H1 (cell line): ENCODE data around the gene IRGQ. TPM values are rescaled to one million over a fixed set of nuclear protein-coding genes. Genes with fewer than 3 reads are reported as not detected.

Experiments
- CTCF ChIA-PET: fragments of 300-600 bp; sonication (Branson Sonifier 250); formaldehyde crosslinking; loops from one replicate; lab custom pipeline; 2021; ENCODE audit not compliant: partially characterized antibody; lab: Charles Lee
- POLR2A ChIA-PET: fragments of 300-600 bp; sonication (Branson Sonifier 250); formaldehyde crosslinking; loops from one replicate; lab custom pipeline; 2021; ENCODE audit warnings: inconsistent platforms; ENCODE audit not compliant: partially characterized antibody; lab: Charles Lee
- DNase-seq, 2 experiments: peaks; one replicate each; pipeline versions ENCODE4 v3.0.0 to v3.0.0-alpha.2; 2010 to 2022; ENCODE audit warnings: low spot score in 2 of 2, low read depth in 1 of 2, mixed read lengths in 1 of 2
- FAIRE-seq: peaks from 2 replicates; lab custom pipeline; 2011; peaks lifted over from hg19 to GRCh38; lab: Jason Lieb, UNC
- H2AFZ ChIP-seq: 2 replicates; pipeline ENCODE4 v1.8.1; 2012; ENCODE audit warnings: low read length, inconsistent platforms
- H2AK5ac ChIP-seq: 2 replicates; pipeline ENCODE4 v1.6.1; 2013; ENCODE audit warnings: low read depth, low read length
- H2BK120ac ChIP-seq: replicated peaks from 2 replicates; pipeline ENCODE3; 2013; ENCODE audit warnings: low read depth, low read length, inconsistent platforms
- H2BK12ac ChIP-seq: 2 replicates; pipeline ENCODE4 v1.6.1; 2013; ENCODE audit warnings: low read depth, low read length
- H2BK15ac ChIP-seq: 2 replicates; pipeline ENCODE4 v1.6.1; 2013; ENCODE audit warnings: low read length
- H2BK20ac ChIP-seq: 2 replicates; pipeline ENCODE4 v1.6.1; 2013; ENCODE audit warnings: low read length
- H2BK5ac ChIP-seq: 2 replicates; pipeline ENCODE4 v1.6.1; 2013; ENCODE audit warnings: low read depth, low read length
- H3K14ac ChIP-seq: 2 replicates; pipeline ENCODE4 v1.6.1; 2013; ENCODE audit warnings: inconsistent platforms; ENCODE audit not compliant: insufficient read length
- H3K18ac ChIP-seq: 2 replicates; pipeline ENCODE4 v1.6.1; 2013; ENCODE audit warnings: low read length; ENCODE audit errors: extremely low read depth
- H3K23ac ChIP-seq: 2 replicates; pipeline ENCODE4 v1.6.1; 2013; ENCODE audit warnings: inconsistent platforms; ENCODE audit not compliant: insufficient read length
- H3K23me2 ChIP-seq: 2 replicates; pipeline ENCODE4 v1.6.1; 2013; ENCODE audit warnings: low read depth, low read length
- H3K27ac ChIP-seq: 2 replicates; pipeline ENCODE4 v1.6.1; 2011; ENCODE audit warnings: low read depth, low read length, inconsistent platforms
- H3K27me3 ChIP-seq, 4 experiments: replicated peaks in 1 of 4; 1 replicate in 1 of 4; 2 replicates in 3 of 4; pipeline versions ENCODE4 v1.6.1 to v1.8.1; 2011 to 2013; ENCODE audit warnings: low read length in 3 of 4, mild to moderate bottlenecking in 3 of 4, inconsistent platforms in 2 of 4, mixed read lengths in 2 of 4, moderate library complexity in 1 of 4; ENCODE audit not compliant: control insufficient read depth in 3 of 4, insufficient read depth in 3 of 4; ENCODE audit errors: extremely low read depth in 1 of 4
- H3K36me3 ChIP-seq, 4 experiments: 2 replicates each; pipeline versions ENCODE4 v1.6.1 to v1.8.1; 2011 to 2013; ENCODE audit warnings: mild to moderate bottlenecking in 4 of 4, low read length in 3 of 4, moderate library complexity in 2 of 4, control low read depth in 1 of 4, inconsistent platforms in 1 of 4; ENCODE audit not compliant: insufficient read depth in 4 of 4, control insufficient read depth in 2 of 4
- H3K4ac ChIP-seq: replicated peaks from 2 replicates; pipeline ENCODE3; 2013; ENCODE audit warnings: low read length, low read depth, mixed read lengths, inconsistent platforms; ENCODE audit not compliant: insufficient read length
- H3K4me1 ChIP-seq, 4 experiments: replicated peaks in 1 of 4; 1 replicate in 1 of 4; 2 replicates in 3 of 4; pipeline versions ENCODE4 v1.6.1 to v1.8.1; 2011 to 2013; ENCODE audit warnings: low read length in 3 of 4, inconsistent platforms in 2 of 4, mixed read lengths in 1 of 4; ENCODE audit not compliant: insufficient read depth in 4 of 4, control insufficient read depth in 3 of 4
- H3K4me2 ChIP-seq, 2 experiments: 2 replicates each; pipeline versions ENCODE4 v1.6.1 to v1.8.1; 2011 to 2013; ENCODE audit warnings: low read depth in 2 of 2, low read length in 2 of 2, control low read depth in 1 of 2, inconsistent platforms in 1 of 2, mild to moderate bottlenecking in 1 of 2; ENCODE audit not compliant: insufficient read depth in 1 of 2
- H3K4me3 ChIP-seq, 4 experiments: fragments of 200-600, 300-600 bp in 1 of 4; sonication (generic), shearing (Covaris generic), sonication (Bioruptor Twin) in 1 of 4; 2 replicates each; pipeline versions ENCODE4 v1.5.1 to v1.8.1; 2011 to 2016; ENCODE audit warnings: low read length in 4 of 4, low read depth in 3 of 4, control low read depth in 2 of 4, inconsistent platforms in 2 of 4, mild to moderate bottlenecking in 2 of 4, mixed read lengths in 1 of 4, moderate library complexity in 1 of 4; ENCODE audit not compliant: insufficient read depth in 2 of 4; ENCODE audit errors: extremely low read depth in 1 of 4
- H3K56ac ChIP-seq: replicated peaks from 2 replicates; pipeline ENCODE3; 2013; ENCODE audit warnings: low read depth, mild to moderate bottlenecking, mixed read lengths, low read length, inconsistent platforms; ENCODE audit not compliant: insufficient read length
- H3K79me1 ChIP-seq: 2 replicates; pipeline ENCODE4 v1.6.1; 2013; ENCODE audit warnings: low read depth, low read length, control low read depth
- H3K79me2 ChIP-seq, 2 experiments: 2 replicates each; pipeline versions ENCODE4 v1.6.1 to v1.8.1; 2012 to 2013; ENCODE audit warnings: low read length in 2 of 2, mild to moderate bottlenecking in 2 of 2, inconsistent platforms in 1 of 2; ENCODE audit not compliant: insufficient read depth in 2 of 2, control insufficient read depth in 1 of 2
- H3K9ac ChIP-seq, 4 experiments: replicated peaks in 1 of 4; 1 replicate in 1 of 4; 2 replicates in 3 of 4; pipeline versions ENCODE4 v1.6.1 to v1.8.1; 2011 to 2013; ENCODE audit warnings: low read depth in 3 of 4, low read length in 3 of 4, control low read depth in 2 of 4, mild to moderate bottlenecking in 2 of 4, moderate library complexity in 2 of 4, inconsistent platforms in 1 of 4; ENCODE audit errors: extremely low read depth in 1 of 4
- H3K9me3 ChIP-seq, 2 experiments: 2 replicates each; pipeline versions ENCODE4 v1.6.1 to v1.8.1; 2012 to 2013; ENCODE audit warnings: mild to moderate bottlenecking in 2 of 2, moderate library complexity in 2 of 2, control low read depth in 1 of 2, inconsistent platforms in 1 of 2, low read depth in 1 of 2, low read length in 1 of 2, mixed read lengths in 1 of 2; ENCODE audit not compliant: insufficient read depth in 2 of 2
- H4K20me1 ChIP-seq, 2 experiments: replicated peaks in 1 of 2; 2 replicates each; pipeline versions ENCODE3 to v1.8.1; 2011 to 2013; ENCODE audit warnings: inconsistent platforms in 2 of 2, low read length in 2 of 2, mild to moderate bottlenecking in 1 of 2; ENCODE audit not compliant: insufficient read depth in 2 of 2, control insufficient read depth in 1 of 2
- H4K5ac ChIP-seq: 2 replicates; pipeline ENCODE4 v1.6.1; 2013; ENCODE audit warnings: low read length, low read depth, mixed read lengths, inconsistent platforms; ENCODE audit not compliant: insufficient read length
- H4K8ac ChIP-seq: 2 replicates; pipeline ENCODE4 v1.8.0; 2013; ENCODE audit warnings: mild to moderate bottlenecking, moderate library complexity, low read length, inconsistent platforms; ENCODE audit not compliant: insufficient read depth; ENCODE audit errors: extremely low read depth
- H4K91ac ChIP-seq: replicated peaks from 2 replicates; pipeline ENCODE3; 2013; ENCODE audit warnings: low read length, mixed read lengths, inconsistent platforms; ENCODE audit not compliant: insufficient read length
- CHD2 ChIP-seq: IDR thresholded peaks from 2 replicates; pipeline ENCODE4 v1.6.1; 2012; ENCODE audit warnings: low read length, improper control_type of control experiment
- CREB1 ChIP-seq: IDR thresholded peaks from 2 replicates; pipeline ENCODE4 v1.6.1; 2012; ENCODE audit warnings: inconsistent platforms
- EGR1 ChIP-seq: IDR thresholded peaks from 2 replicates; pipeline ENCODE4 v1.6.1; 2011; ENCODE audit warnings: low read depth, low read length, borderline replicate concordance
- EP300 ChIP-seq, 2 experiments: IDR thresholded peaks; 1 replicate in 1 of 2; 2 replicates in 1 of 2; pipeline ENCODE4 v1.6.1; 2011 to 2012; ENCODE audit warnings: low read depth in 2 of 2, low read length in 2 of 2, mild to moderate bottlenecking in 2 of 2, borderline replicate concordance in 1 of 2, inconsistent platforms in 1 of 2, moderate library complexity in 1 of 2
- GTF2F1 ChIP-seq: IDR thresholded peaks from 2 replicates; pipeline ENCODE4 v1.6.1; 2012; ENCODE audit warnings: low read depth, low read length, improper control_type of control experiment, borderline replicate concordance
- JUND ChIP-seq: IDR thresholded peaks from 2 replicates; pipeline ENCODE4 v1.6.1; 2011; ENCODE audit warnings: mild to moderate bottlenecking, improper control_type of control experiment, low read length
- KDM4A ChIP-seq: IDR thresholded peaks from one replicate; pipeline ENCODE4 v1.7.1; 2012; ENCODE audit warnings: low read depth, mild to moderate bottlenecking, moderate library complexity, low read length, inconsistent platforms; ENCODE audit not compliant: severe bottlenecking
- POU5F1 ChIP-seq: IDR thresholded peaks from 2 replicates; pipeline ENCODE4 v1.6.1; 2011; ENCODE audit warnings: low read depth, mild to moderate bottlenecking, low read length, moderate library complexity
- SIX5 ChIP-seq: IDR thresholded peaks from 2 replicates; pipeline ENCODE4 v1.6.1; 2011; ENCODE audit warnings: mild to moderate bottlenecking, low read depth, low read length
- SP4 ChIP-seq: IDR thresholded peaks from 2 replicates; pipeline ENCODE4 v1.6.1; 2012; ENCODE audit warnings: low read length, inconsistent platforms
- TAF1 ChIP-seq: IDR thresholded peaks from 2 replicates; pipeline ENCODE4 v1.6.1; 2011; ENCODE audit warnings: mild to moderate bottlenecking, low read depth, low read length
- TCF12 ChIP-seq: IDR thresholded peaks from 2 replicates; pipeline ENCODE4 v1.6.1; 2011; ENCODE audit warnings: low read depth, mild to moderate bottlenecking, low read length
- TEAD4 ChIP-seq: IDR thresholded peaks from 2 replicates; pipeline ENCODE4 v1.6.1; 2012; ENCODE audit warnings: low read depth, low read length, inconsistent platforms, mixed read lengths
- WGBS, 2 experiments: shearing (Covaris generic) in 1 of 2; methylation state at CpG; one replicate each; pipeline versions ENCODE4 v1.1.6 to v1.1.7; 2013 to 2015; ENCODE audit warnings: low lambda C conversion rate in 2 of 2, mixed read lengths in 2 of 2, inconsistent platforms in 1 of 2, low coverage in 1 of 2, missing lambda C conversion rate in 1 of 2; ENCODE audit not compliant: insufficient replicate concordance in 2 of 2, insufficient coverage in 1 of 2, insufficient read length in 1 of 2; ENCODE audit errors: extremely low coverage in 1 of 2, missing lambda C conversion rate in 1 of 2; 5-methylcytosine and 5-hydroxymethylcytosine counted together
- polyA plus RNA-seq, 7 experiments: library from polyadenylated mRNA; depleted of rRNA in 3 of 7; stranded (reverse) in 5 of 7; unstranded in 2 of 7; fragments of >200 nt in 5 of 7; fragments of 200-250 nt in 2 of 7; gene quantifications; 1 replicate in 5 of 7; 2 replicates in 1 of 7; 4 replicates in 1 of 7; pipeline versions ENCODE4 v1.2.1 to v1.2.3, GENCODE V29; 2011 to 2013; ENCODE audit warnings: missing spikeins in 2 of 7, mixed read lengths in 2 of 7
- total RNA-seq: library from RNA; stranded (reverse); fragmentation: NEBNext Ultra II Directional; extraction: Animal tissue kit (Norgen Biotek cat#: 25700); gene quantifications from 2 replicates; pipeline ENCODE4 v1.2.1, GENCODE V29; 2021

Gene IRGQ
- total and polyA plus RNA-seq, 2 of the 8 experiments (the other 6 are each of a cell fraction or from before 2014, with no cell fraction given): 16.0 to 42.9 TPM

DNA sequence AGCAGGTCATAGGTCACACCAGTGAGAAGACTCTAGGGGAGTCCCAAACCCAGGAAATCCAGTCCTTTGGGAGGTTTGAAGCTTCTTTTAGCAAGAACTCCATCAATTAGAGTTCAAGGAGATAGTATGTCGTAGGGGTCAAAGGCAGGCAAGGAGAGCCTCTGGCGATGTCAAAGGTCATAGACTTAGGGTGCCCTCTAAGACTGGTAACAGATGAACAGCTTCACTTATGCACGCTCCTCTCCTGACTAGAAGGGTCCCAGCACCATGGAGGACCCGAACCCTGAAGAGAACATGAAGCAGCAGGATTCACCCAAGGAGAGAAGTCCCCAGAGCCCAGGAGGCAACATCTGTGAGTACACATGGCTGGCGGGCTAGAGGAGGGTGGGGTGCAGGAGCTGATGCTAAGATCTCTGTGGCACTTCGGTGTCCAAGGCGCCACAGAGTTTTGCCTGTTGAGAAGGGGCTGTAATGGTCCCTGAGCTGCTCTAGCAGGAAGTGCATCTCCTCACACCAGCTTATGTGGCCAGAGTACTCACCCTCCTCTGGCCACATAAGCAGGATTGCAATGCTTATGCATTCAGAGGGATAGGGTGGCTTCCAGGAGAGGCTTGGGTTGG, 1.0 kb upstream of the IRGQ start:
- peak overlapping the region; percentile 61; the same call in 1 of the 2 replicates for H2AK5ac ChIP-seq
- no peak overlapping the region for H3K23ac ChIP-seq
- peaks cover 2 to 6% (median 3%) of the 10 kb centered on the region in 4 experiments; a peak in 6 of 7 replicates for H3K4me1 ChIP-seq
- H3K23me2 ChIP-seq: peaks cover 16% of the 10 kb centered on the region; the same call in 1 of the 2 replicates
- no peaks in the 10 kb centered on the region for H3K27me3 ChIP-seq
- H4K8ac ChIP-seq: no peak overlapping the region; the same call in 1 of the 2 replicates
- H3K4me3 ChIP-seq: peak overlapping the region; percentile 60 to 89 (median 76)
- no peak overlapping the region for H4K5ac ChIP-seq
- DNase-seq (no peak), FAIRE-seq (no peak)
- no peak overlapping the region for H4K91ac ChIP-seq
- H3K18ac ChIP-seq: no peak overlapping the region
- H3K79me2 ChIP-seq: peaks cover 5 to 20% of the 10 kb centered on the region in 2 experiments
- H3K79me1 ChIP-seq: peaks cover 7% of the 10 kb centered on the region
- peak overlapping the region; percentile 44 for H3K56ac ChIP-seq
- peak overlapping the region; percentile 53 to 94 (median 86) for H3K9ac ChIP-seq
- H2BK20ac ChIP-seq: no peak overlapping the region
- H3K4ac ChIP-seq: no peak overlapping the region
- peaks cover 0 to 3% of the 10 kb centered on the region in 2 experiments for H4K20me1 ChIP-seq
- WGBS, 2 experiments: 43% methylated on average over 7 of the region's 7 CpGs; no CpG with 5 or more reads in 1 of the 2 experiments
- TF ChIP-seq TAF1: no peak
- no peak for TF ChIP-seq POU5F1
- no peak for TF ChIP-seq KDM4A
- TF ChIP-seq SIX5: no peak
- no peak for TF ChIP-seq EP300 (IDR thresholded peaks at IDR 0.05; ENCODE audit: borderline replicate concordance in 1 of 2, low read depth in 2 of 2, low read length in 2 of 2)
- no peak for TF ChIP-seq CHD2
- TF ChIP-seq TEAD4: no peak
- TF ChIP-seq GTF2F1: no peak
- no peak for TF ChIP-seq JUND
- no peak for TF ChIP-seq CREB1
- TF ChIP-seq SP4: no peak
- no peak for TF ChIP-seq EGR1
- no peak for TF ChIP-seq TCF12
- no peak overlapping the region for H2BK12ac ChIP-seq
- 0 out of 2 replicates have a peak overlapping the region, but pooled peaks have one; percentile 93 for H2AFZ ChIP-seq
- ChIA-PET CTCF (interaction anchor here (0.7 to 6.5 kb wide), 10 partner anchors 9 to 285 kb away, joined by 3 to 92 read pairs (median 20); partner anchors contain the start of gene ZNF575), POLR2A (interaction anchor here (0.8 to 3.9 kb wide), 11 partner anchors 10 to 71 kb away, joined by 3 to 36 read pairs (median 4); partner anchors contain the start of genes PINLYP, XRCC1, ZNF428 and ZNF575)
- peak overlapping the region; percentile 97 for H3K27ac ChIP-seq
- H2BK120ac ChIP-seq: no peak overlapping the region
- peaks cover 5 to 19% (median 13%) of the 10 kb centered on the region in 4 experiments; a peak in 6 of 8 replicates for H3K36me3 ChIP-seq
- peak overlapping the region; percentile 48; the same call in 1 of the 2 replicates for H2BK15ac ChIP-seq
- H2BK5ac ChIP-seq: no peak overlapping the region
- H3K4me2 ChIP-seq: peak overlapping the region; percentile 89 to 91
- no peaks in the 10 kb centered on the region for H3K9me3 ChIP-seq
- no peak overlapping the region for H3K14ac ChIP-seq
